ENCODE measurements around the gene CCM2.
"Not testable (repeated sequence)": the region's sequence is repeated elsewhere in the genome, so short reads cannot be mapped to it uniquely, and the experiment has no call there.

DNA sequence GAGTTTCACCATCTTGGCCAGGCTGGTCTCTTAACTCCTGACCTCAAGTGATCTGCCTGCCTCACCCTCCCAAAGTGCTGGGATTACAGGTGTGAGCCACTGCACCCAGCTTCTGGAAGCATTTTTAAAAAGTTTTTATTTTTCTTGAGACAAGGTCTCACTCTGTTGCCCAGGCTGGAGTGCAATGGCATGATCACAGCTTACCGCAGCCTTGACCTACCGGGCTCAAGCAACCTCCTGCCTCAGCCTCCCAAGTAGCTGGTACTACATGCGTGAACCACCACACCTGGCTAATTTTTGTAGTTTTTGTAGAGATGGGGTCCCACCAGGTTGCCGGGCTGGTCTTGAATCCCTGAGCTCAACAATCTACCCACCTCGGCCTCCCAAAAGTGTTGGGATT, 34.7 kb downstream of the CCM2 start:
- TF ChIP-seq POLR2A, POLR2AphosphoS5 (IDR thresholded peaks at IDR 0.05): not testable (repeated sequence)
- TF ChIP-seq, protein P1, sequence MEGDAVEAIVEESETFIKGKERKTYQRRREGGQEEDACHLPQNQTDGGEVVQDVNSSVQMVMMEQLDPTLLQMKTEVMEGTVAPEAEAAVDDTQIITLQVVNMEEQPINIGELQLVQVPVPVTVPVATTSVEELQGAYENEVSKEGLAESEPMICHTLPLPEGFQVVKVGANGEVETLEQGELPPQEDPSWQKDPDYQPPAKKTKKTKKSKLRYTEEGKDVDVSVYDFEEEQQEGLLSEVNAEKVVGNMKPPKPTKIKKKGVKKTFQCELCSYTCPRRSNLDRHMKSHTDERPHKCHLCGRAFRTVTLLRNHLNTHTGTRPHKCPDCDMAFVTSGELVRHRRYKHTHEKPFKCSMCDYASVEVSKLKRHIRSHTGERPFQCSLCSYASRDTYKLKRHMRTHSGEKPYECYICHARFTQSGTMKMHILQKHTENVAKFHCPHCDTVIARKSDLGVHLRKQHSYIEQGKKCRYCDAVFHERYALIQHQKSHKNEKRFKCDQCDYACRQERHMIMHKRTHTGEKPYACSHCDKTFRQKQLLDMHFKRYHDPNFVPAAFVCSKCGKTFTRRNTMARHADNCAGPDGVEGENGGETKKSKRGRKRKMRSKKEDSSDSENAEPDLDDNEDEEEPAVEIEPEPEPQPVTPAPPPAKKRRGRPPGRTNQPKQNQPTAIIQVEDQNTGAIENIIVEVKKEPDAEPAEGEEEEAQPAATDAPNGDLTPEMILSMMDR (IDR thresholded peaks at IDR 0.05) = not testable (repeated sequence)
